HCT116 (cell line): ENCODE data around the gene ZNF785.

Experiments used
- CTCF ChIP-seq, 3 experiments: fragments of 200-600 bp in 1 of 3; sonication (generic) in 1 of 3; IDR thresholded peaks in 2 of 3; conservative IDR thresholded peaks in 1 of 3; 2 replicates each; pipeline ENCODE4 v1.5.1; 2012 to 2017; ENCODE audit warnings: low read depth in 2 of 3, low read length in 2 of 3, antibody characterized with exemption in 1 of 3, borderline replicate concordance in 1 of 3, control low read depth in 1 of 3, mild to moderate bottlenecking in 1 of 3, mixed read lengths in 1 of 3, mixed run types in 1 of 3, moderate library complexity in 1 of 3; ENCODE audit not compliant: insufficient read depth in 1 of 3
- JUND ChIP-seq: IDR thresholded peaks from 2 replicates; pipeline ENCODE4 v1.6.1; 2012

- TF ChIP-seq JUND (no peak), CTCF (IDR thresholded peaks at IDR 0.05 in 2 of 3, conservative IDR thresholded peaks at IDR 0.05 in 1 of 3; ENCODE audit: borderline replicate concordance in 1 of 3, insufficient read depth in 1 of 3, low read depth in 2 of 3, low read length in 2 of 3) (no peak)
Measured at GRCh38 chr16:30621765-30622164, 36.3 kb upstream of the ZNF785 start.
